Head of caudate nucleus (tissue), 42 donors: ENCODE results near the gene KNL1.
A peak's percentile ranks its signal among the peaks of the same experiment; 100 is the strongest.
"Not testable (repeated sequence)": the region's sequence is repeated elsewhere in the genome, so short reads cannot be mapped to it uniquely, and the experiment has no call there.

Source experiments
- DNase-seq, 42 donors: peaks; one replicate each; pipeline versions ENCODE4 v3.0.0 to v3.0.0-alpha.2; 2020 to 2021; ENCODE audit warnings: mixed read lengths in 7 of 42
- intact Hi-C: fragments of 100-400 bp; cut with DNase I; formaldehyde crosslinking; loops from one replicate; pipeline ENCODE4 v1.15.0; 2022

Gene KNL1

DNA sequence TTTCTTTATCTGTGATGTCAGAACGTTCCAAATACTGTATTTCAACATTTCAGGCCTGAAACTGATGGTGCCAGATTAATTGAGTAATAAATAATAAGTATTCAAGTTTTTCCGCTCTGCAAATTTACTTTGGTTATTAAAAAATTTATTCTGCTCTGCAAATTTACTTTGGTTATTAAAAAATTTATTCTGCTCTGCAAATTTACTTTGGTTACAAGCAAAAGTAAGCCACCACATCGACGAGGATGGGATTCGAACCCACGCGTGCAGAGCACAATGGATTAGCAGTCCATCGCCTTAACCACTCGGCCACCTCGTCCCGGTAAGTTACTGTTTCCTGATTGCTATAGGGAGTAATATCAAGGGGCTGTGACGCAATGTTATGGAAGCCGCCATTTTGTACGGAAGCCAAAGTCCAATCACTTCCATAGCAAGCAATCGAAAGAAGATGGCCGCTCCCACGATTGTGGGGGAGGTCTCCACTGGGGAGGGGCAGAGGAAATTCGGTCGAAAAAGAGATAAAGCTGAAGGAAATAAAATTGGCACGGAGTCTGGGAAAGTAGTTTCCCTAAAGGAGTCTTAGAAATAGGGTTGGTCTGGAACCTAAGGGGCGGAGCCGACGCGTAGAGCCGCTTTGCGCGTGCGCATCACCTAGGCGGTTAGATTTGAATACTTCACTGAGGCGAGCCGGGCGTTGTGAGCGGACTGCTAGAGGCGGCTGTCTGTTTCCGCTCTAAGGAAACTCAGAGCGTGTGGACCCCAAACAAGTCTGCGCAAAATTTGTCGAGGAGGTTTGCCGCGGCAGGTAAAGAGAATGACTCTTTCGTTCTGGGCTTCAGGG, at the start of gene KNL1:
Gene KNL1 (plus strand): TSS at position 662 of the 841 bp plus-strand sequence. CDS start 8,683 bp downstream, outside the sequence.
- intact Hi-C loops = no loop called here
- peak; percentile 83 to 98 (median 94) for DNase-seq

GRCh38 chr15:40545457-40545856, 48.6 kb upstream of the KNL1 start:
- intact Hi-C loops = no loop called here
- DNase-seq = no peak

GRCh38 chr15:40548610-40549009, 45.4 kb upstream of the KNL1 start:
- DNase-seq = no peak
- intact Hi-C loops = no loop called here

DNA sequence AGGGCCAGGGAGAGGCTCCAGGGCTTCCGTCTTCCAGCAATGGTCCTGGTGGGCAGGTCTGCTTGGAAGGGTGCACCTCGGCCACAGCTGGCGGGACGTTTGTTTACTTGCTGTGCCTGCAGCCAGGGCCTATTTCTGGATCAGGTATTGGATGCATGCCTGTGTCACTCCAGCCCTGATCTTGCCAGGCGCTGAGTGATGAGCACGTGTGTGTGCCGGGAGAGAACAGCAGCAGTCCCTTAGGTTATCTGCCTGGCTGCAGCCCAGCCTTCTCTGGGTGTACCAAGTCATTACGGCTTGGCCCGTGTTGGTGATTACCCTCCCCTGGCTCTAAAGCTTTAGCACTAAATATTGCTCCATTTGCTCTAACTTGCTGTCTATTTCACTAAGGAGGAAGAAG, 44.2 kb upstream of the KNL1 start:
- intact Hi-C loops = no loop called here
- DNase-seq = peak in 4 of 42 donors; percentile 7 to 47 (median 16)

- intact Hi-C loops = no loop called here
- no peak for DNase-seq
Measured at GRCh38 chr15:40550341-40551037, 43.6 kb upstream of the KNL1 start.

- intact Hi-C loops = no loop called here
- DNase-seq = no peak
Measured at GRCh38 chr15:40554161-40554525, 39.9 kb upstream of the KNL1 start.

- no peak for DNase-seq
- intact Hi-C loops = no loop called here
Measured at GRCh38 chr15:40555876-40556275, 38.2 kb upstream of the KNL1 start.

DNA sequence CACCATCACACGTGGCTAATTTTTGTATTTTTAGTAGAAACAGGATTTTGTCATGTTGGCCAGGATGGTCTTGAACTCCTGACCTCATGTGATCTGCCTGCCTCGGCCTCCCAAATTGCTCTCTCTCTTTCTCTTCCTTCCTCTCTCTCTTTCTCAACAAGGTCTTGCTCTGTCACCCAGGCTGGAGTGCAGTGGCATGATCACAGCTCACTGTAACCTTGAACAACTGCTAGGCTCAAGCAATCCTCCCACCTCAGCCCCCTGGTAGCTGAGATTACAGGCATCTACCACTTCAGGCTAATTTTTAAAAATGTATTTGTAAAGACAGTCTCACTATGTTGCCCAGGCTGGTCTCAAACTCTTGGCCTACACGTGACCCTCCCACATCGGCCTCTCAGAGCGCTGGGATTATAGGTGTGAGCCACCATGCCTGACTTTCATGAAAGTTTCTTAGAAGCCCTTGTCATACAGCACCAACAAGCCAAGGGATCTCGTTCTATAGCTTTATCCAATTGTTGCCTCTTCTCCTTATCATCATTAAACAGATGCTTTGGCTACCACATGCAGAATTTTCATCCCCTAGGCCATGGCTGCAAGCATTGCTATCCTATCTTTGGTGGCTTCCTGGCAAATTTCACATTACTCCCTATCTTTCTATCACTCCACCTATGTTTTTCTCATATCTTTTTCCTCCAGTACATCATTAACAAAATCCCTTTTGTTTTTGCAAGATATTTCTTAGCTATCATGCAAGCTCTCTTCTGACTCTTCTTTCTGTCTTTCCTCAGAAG, 34.9 kb upstream of the KNL1 start:
- no peak for DNase-seq
- intact Hi-C loops = no loop called here

DNA sequence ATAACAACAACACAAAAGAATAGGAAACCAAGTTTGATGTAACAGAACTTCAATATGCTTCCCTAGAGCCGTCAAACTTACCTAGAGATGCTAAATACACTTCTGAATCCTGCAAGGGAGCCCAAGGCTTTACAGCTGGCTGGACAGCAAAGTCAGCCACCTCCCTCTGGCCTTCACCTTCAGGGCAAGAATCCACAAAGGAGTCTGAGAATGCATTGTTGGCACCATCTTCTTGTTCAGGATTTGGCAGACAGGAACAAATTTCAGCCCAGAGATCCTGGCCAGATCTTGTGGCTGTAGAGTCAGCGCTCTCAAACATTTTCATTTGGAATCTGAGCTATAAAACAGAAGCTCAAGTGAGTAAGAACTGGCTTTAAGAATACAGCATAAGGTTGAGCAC, 31.4 kb upstream of the KNL1 start:
- intact Hi-C loops = loop anchor here (10.0 kb wide), 1 partner anchor 192 kb away; the partner anchor contains the start of gene RMDN3
- no peak for DNase-seq

GRCh38 chr15:40563426-40563825, 30.6 kb upstream of the KNL1 start:
- no peak for DNase-seq
- intact Hi-C loops = loop anchor here (10.0 kb wide), 1 partner anchor 191 kb away; the partner anchor contains the start of gene RMDN3

GRCh38 chr15:40564591-40565332, 29.3 kb upstream of the KNL1 start, which contains the start of gene CCDC32:
Gene CCDC32, minus strand, starts transcription at chr15:40565042. Its CDS starts 2,027 bp downstream, at chr15:40563015.
- DNase-seq = peak; percentile 99 to 100 (median 100)
- intact Hi-C loops = loop anchor here (5.0 to 10.0 kb wide), 2 partner anchors 190 to 243 kb away; partner anchors contain the start of genes DNAJC17, RMDN3 and ZFYVE19

- no peak for DNase-seq
- intact Hi-C loops = loop anchor here (5.0 to 10.0 kb wide), 2 partner anchors 189 to 242 kb away; partner anchors contain the start of genes DNAJC17, RMDN3 and ZFYVE19
Measured at GRCh38 chr15:40565333-40566238, 28.5 kb upstream of the KNL1 start.

DNA sequence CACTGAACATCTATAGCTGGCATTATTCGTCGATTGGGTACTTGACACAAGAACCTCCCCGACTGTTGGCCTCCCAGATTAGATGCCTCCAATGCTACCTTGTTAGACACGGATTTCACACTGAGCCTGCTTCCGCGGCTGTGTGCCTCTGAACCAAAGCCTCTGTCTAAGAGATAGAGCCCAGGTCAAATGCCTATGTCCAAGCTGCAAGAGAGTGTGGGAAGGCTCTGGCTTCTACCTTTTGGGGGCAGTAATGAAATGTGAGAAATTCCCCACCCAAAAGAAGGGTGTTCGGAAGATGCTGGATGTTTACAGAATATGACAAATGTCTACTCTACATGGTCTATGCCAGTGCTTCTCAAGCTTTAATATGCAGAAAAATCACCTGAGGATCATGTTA, 26.9 kb upstream of the KNL1 start:
- intact Hi-C loops = loop anchor here (5.0 to 10.0 kb wide), 2 partner anchors 188 to 240 kb away; partner anchors contain the start of genes DNAJC17, RMDN3 and ZFYVE19
- peak in 2 of 42 donors; percentile 52 to 58 for DNase-seq

DNA sequence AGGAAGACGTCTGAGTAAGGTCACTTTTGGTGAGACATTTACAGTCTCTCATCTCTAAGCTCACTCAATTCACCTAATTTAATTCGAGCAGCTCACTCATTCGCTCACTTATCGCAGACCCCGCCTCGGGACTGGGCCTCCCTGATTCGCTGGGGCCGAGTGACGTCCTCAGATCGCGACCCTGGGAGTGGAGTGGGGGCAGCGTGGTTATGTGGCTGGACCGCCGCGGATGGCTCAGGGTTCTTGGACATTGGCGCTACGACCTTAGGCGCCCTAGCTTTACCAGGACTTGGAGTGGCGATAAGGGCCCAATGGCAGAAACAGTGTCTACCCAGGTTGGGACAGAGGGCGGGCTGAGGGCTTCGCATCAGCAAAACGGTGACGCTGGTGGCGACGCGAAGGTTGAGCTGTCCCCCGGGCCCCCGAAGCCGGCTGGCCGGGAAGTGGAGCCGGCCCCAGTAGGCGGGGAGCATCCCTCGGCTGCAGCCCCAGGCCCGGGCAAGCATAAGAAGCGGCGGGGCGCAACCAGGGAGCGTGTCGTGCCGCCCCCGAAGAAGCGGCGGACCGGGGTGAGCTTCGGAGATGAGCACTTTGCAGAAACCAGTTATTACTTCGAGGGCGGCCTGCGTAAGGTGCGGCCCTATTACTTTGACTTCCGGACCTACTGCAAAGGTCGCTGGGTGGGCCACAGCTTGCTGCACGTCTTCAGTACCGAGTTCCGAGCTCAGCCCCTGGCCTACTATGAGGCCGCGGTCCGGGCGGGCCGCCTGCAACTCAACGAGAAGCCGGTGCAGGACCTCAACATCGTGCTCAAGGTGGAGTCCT, 24.7 kb upstream of the KNL1 start, which contains the start of gene RPUSD2:
Gene RPUSD2 (plus strand): TSS at position 171 of the 825 bp plus-strand sequence. CDS start 39 bp downstream, at position 210.
- DNase-seq = peak; percentile 93 to 98 (median 96)
- intact Hi-C loops = loop anchor here (5.0 to 10.0 kb wide), 2 partner anchors 185 to 238 kb away; partner anchors contain the start of genes DNAJC17, RMDN3 and ZFYVE19

- no peak for DNase-seq
- intact Hi-C loops = loop anchor here (10.0 kb wide), 1 partner anchor 120 kb away; no protein-coding TSS in a partner anchor
Measured at GRCh38 chr15:40575113-40575512, 18.9 kb upstream of the KNL1 start.

GRCh38 chr15:40576914-40577313, 17.1 kb upstream of the KNL1 start:
- intact Hi-C loops = loop anchor here (10.0 kb wide), 1 partner anchor 122 kb away; no protein-coding TSS in a partner anchor
- DNase-seq = not testable (repeated sequence)
